ENCODE data around the gene SLC37A1.

Gene SLC37A1

DNA sequence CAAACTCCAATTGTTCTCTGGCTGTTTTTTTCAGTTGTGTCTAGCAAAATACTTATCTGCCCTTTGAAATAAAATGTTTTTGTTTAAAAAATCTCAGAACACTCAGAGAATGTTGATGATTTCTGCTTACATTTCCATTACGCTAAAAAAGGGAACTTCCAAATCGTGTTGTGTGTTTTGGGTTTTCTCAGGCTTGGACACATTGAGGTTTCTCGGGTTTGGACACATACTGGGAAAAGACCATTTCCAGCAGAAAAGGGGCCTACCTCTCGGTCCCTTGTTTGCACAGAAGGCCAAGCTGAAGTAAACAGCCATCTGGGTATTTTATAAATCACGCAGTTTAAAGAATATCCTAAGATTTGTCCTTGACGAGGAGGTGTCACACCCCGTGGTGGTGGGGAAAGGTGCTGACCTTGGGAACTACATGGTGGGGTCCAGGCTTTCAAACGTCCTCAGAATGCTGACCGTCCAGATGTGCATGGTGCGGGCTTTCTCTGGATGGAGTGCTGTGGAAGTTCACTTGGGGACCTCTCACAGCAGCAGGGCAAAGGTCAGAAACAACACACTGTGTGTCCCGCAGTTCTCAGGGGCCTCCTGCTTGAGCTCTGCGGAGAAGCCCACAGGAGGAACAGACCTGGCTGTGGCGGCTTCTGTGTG is 67.8 kb downstream of the SLC37A1 start:
- H3K27me3 ChIP-seq (replicated peaks; ENCODE audit: control insufficient read depth, insufficient read depth, low read length) = no peaks in the 10 kb centered on the region
- DNase-seq (ENCODE audit: extremely low read depth, insufficient read length) = no peak
- TF ChIP-seq, protein P1, sequence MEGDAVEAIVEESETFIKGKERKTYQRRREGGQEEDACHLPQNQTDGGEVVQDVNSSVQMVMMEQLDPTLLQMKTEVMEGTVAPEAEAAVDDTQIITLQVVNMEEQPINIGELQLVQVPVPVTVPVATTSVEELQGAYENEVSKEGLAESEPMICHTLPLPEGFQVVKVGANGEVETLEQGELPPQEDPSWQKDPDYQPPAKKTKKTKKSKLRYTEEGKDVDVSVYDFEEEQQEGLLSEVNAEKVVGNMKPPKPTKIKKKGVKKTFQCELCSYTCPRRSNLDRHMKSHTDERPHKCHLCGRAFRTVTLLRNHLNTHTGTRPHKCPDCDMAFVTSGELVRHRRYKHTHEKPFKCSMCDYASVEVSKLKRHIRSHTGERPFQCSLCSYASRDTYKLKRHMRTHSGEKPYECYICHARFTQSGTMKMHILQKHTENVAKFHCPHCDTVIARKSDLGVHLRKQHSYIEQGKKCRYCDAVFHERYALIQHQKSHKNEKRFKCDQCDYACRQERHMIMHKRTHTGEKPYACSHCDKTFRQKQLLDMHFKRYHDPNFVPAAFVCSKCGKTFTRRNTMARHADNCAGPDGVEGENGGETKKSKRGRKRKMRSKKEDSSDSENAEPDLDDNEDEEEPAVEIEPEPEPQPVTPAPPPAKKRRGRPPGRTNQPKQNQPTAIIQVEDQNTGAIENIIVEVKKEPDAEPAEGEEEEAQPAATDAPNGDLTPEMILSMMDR (IDR thresholded peaks at IDR 0.05; ENCODE audit: insufficient read depth, low read length, poor library complexity, severe bottlenecking) = no peak
- H3K36me3 ChIP-seq (ENCODE audit: control insufficient read depth, insufficient read depth, low read length) = no peaks in the 10 kb centered on the region; the same call in 1 of the 2 replicates
- no peak overlapping the region for H3K4me3 ChIP-seq (replicated peaks; ENCODE audit: low read depth, low read length)

DNA sequence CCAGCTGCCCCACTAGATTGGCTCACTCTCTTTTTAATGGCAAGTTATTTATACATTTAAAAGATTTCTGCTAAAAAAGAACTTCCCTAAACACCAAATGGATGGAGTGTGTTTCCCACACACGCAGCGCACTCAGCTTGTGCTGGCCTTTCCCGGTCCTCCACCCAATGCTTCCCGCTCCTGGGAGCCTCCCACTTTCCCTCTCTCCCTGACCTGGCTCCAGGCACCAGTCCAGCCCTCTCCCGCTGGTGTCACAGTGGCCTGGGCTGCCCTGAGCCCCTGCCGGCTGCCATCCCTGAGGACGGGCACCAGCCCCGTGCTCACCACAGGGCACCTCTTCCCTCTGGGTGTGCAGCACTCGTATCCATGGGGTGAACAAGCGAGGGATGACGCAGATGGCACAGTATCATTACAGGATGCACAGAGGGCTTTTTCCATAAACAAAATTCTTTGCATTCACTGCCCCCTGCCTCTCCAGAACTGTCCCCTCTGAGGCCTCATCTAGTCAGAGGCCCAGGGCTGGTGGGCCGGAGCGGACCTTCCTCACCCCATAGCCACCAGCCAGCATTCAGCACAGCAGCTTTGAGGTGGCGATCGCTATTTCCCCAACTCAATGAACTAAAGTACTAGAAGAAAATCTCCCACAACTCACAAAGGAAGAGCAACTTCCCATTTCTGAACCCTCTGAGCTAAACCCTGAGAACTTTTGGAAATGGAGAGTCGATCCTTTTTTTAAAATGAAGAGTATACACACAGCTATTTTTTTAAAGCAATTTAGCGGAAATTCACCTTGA is 68.5 kb downstream of the SLC37A1 start:
- TF ChIP-seq, protein P1 (IDR thresholded peaks at IDR 0.05; ENCODE audit: insufficient read depth, low read length, poor library complexity, severe bottlenecking) = no peak
- H3K27me3 ChIP-seq (replicated peaks; ENCODE audit: control insufficient read depth, insufficient read depth, low read length) = no peaks in the 10 kb centered on the region
- DNase-seq (ENCODE audit: extremely low read depth, insufficient read length) = no peak
- no peak overlapping the region for H3K4me3 ChIP-seq (replicated peaks; ENCODE audit: low read depth, low read length)
- H3K36me3 ChIP-seq (ENCODE audit: control insufficient read depth, insufficient read depth, low read length) = no peaks in the 10 kb centered on the region; the same call in 1 of the 2 replicates

DNA sequence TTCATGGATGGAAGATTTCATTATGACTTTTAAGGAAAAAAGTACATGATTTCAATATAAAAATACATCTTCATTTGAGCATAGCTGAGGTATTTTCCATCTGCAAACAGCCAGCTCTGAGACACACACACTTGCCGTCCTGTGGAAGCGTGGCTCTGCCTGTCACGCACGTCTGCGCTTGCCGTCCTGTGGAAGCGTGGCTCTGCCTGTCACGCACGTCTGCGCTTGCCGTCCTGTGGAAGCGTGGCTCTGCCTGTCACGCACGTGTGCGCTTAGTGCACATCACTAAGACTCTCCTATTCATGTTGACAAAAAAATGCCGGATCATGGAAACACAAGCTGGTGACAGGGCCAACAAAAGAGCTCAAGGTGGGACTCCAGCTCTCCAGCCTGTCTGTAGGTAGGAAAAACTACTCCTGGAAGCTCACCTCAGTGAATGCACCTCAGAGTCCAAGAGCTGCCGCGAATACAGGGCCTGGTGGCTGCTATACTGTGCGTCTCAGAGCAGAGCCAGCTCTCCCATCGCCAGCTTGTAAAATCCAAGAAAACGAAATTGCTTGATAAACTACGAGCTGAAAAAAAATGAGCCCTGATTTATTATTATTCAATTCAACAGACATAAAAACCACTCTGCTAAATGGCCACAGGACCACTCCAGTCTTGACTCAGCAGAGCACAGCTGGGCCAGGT is 69.3 kb downstream of the SLC37A1 start:
- Histone ChIP-seq H3K4me3 (replicated peaks; ENCODE audit: low read depth, low read length) (no peak overlapping the region), H3K27me3 (replicated peaks; ENCODE audit: control insufficient read depth, insufficient read depth, low read length) (no peaks in the 10 kb centered on the region), H3K36me3 (ENCODE audit: control insufficient read depth, insufficient read depth, low read length) (no peaks in the 10 kb centered on the region; the same call in 1 of the 2 replicates)
- no peak for DNase-seq (ENCODE audit: extremely low read depth, insufficient read length)
- TF ChIP-seq, protein P1 (IDR thresholded peaks at IDR 0.05; ENCODE audit: insufficient read depth, low read length, poor library complexity, severe bottlenecking) = no peak

DNA sequence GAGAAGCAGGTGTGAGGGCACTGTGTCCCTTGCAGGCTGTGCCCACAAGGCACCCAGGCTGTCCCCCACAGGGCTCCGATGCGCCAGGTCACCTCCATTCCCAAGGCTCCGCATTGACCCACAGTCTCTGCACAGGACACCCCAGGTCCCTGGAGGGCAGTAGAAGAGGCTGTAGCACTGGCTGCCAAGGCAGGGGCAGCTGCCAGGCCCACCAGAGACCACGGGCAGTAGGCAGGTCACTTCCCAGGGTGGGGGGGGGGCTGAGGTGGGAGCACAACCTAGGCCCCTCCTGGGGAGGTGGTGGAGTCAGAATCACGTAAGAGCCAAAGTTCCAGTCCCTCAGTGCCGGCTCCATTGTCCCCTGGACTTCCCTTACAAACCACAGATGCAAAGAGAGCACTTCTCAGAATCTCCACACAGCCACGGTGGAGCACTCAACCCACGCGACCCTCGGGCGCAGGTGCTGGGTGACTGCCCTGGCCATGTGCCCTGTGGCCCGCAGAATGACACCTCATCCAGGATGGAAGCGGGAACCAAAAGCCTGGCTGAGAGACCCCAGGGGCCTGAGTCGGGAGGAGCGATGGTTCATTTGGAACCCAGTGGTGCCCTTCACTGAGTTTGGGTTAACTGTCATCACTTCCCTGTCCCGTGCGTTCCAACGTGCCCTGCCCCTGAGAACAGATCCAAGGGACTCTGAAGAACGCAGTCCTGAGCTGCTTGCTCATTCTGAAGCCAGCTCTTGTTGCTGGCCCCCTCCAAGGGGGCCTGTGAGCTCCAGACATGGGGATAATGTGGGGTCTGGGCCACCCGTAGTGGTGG is 70.0 kb downstream of the SLC37A1 start:
- TF ChIP-seq, protein P1 (IDR thresholded peaks at IDR 0.05; ENCODE audit: insufficient read depth, low read length, poor library complexity, severe bottlenecking) = no peak
- H3K27me3 ChIP-seq (replicated peaks; ENCODE audit: control insufficient read depth, insufficient read depth, low read length) = no peaks in the 10 kb centered on the region
- H3K4me3 ChIP-seq (replicated peaks; ENCODE audit: low read depth, low read length) = no peak overlapping the region
- no peaks in the 10 kb centered on the region; the same call in 1 of the 2 replicates for H3K36me3 ChIP-seq (ENCODE audit: control insufficient read depth, insufficient read depth, low read length)
- no peak for DNase-seq (ENCODE audit: extremely low read depth, insufficient read length)

DNA sequence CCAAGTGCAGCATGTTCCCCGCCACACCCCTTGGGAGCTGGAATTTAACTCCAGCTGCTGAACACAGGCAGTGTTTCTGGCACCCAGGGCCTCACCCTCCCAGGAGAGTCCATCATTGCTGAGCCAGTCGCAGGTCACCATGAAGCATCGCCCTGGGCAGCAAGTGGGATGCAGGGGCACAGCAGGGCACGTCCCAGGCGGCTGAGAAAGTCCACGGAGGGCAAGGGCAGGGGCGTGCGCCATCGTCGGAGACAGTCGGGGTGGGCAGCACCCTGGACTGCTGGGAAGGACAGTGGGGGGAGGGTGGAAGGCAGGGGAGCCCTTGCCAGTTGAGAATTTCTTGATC is 70.6 kb downstream of the SLC37A1 start:
- Histone ChIP-seq H3K4me3 (replicated peaks; ENCODE audit: low read depth, low read length) (no peak overlapping the region), H3K36me3 (ENCODE audit: control insufficient read depth, insufficient read depth, low read length) (no peaks in the 10 kb centered on the region; the same call in 1 of the 2 replicates), H3K27me3 (replicated peaks; ENCODE audit: control insufficient read depth, insufficient read depth, low read length) (no peaks in the 10 kb centered on the region)
- TF ChIP-seq, protein P1 (IDR thresholded peaks at IDR 0.05; ENCODE audit: insufficient read depth, low read length, poor library complexity, severe bottlenecking) = no peak
- no peak for DNase-seq (ENCODE audit: extremely low read depth, insufficient read length)

Measured in GM06990 (cell line).